GM10248 (cell line): ENCODE measurements around the gene ZDHHC14.

Source experiments
- CTCF ChIA-PET: fragments of 300-600 bp; sonication (Branson Sonifier 250); formaldehyde crosslinking; extraction: SDS; loops from one replicate; lab custom pipeline; 2021; ENCODE audit warnings: antibody characterized with exemption; lab: Yijun Ruan, JAX
- POLR2A ChIA-PET: fragments of 350-650 bp; sonication (Branson Sonifier 250); formaldehyde crosslinking; extraction: SDS; loops from one replicate; lab custom pipeline; 2020; ENCODE audit warnings: antibody characterized with exemption; lab: Yijun Ruan, JAX
- DNase-seq: peaks from one replicate; pipeline ENCODE4 v3.0.0; 2012; ENCODE audit errors: extremely low spot score
- TF ChIP-seq, protein P1 (sequence below): IDR thresholded peaks from 2 replicates; pipeline ENCODE4 v1.5.1; 2012; ENCODE audit warnings: mild to moderate bottlenecking, low read depth; ENCODE audit errors: extremely low read depth, missing control alignments, control extremely low read depth

ZDHHC14 gene

DNA sequence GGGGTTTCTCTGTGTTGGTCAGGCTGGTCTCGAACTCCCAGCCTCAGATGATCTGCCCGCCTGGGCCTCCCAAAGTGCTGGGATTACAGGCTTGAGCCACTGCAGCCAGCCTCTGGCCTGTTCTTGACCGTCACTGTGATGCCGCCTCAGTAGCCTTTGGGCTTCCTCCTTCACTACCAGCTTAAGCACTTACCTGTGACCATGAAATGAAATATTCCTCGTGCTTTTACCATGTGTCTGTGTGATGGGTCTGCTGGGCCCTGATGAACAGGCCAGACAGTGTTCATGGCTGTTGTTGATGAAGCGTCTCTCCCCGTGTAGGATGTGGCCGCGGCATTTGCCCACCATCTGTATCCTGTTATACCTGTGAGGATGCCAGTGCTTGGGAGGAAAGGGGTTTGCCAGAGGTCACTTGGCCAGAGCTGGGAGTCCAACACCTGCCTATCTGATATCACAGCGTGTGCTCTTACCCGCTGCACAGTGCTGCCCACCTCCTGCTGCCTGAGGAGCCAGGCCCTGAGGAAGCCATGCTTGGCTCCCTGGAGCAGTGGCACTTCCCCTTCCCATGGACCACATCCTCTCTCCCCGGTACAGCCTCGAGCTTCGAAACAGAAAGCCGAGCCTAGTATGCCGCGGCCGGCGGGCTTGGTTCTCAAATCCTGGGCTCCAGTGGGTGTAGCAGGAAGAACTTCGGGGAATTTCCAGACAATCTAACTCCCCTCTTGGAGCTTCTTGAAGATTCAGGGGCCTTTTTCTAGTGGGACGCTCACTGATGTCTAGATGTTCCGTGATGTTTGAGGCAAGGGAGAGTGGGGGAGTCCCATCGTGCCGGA, 167.9 kb downstream of the ZDHHC14 start:
- no peak for DNase-seq
- TF ChIP-seq, protein P1, sequence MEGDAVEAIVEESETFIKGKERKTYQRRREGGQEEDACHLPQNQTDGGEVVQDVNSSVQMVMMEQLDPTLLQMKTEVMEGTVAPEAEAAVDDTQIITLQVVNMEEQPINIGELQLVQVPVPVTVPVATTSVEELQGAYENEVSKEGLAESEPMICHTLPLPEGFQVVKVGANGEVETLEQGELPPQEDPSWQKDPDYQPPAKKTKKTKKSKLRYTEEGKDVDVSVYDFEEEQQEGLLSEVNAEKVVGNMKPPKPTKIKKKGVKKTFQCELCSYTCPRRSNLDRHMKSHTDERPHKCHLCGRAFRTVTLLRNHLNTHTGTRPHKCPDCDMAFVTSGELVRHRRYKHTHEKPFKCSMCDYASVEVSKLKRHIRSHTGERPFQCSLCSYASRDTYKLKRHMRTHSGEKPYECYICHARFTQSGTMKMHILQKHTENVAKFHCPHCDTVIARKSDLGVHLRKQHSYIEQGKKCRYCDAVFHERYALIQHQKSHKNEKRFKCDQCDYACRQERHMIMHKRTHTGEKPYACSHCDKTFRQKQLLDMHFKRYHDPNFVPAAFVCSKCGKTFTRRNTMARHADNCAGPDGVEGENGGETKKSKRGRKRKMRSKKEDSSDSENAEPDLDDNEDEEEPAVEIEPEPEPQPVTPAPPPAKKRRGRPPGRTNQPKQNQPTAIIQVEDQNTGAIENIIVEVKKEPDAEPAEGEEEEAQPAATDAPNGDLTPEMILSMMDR: no peak
- ChIA-PET POLR2A (no interaction called here), CTCF (no interaction called here)

DNA sequence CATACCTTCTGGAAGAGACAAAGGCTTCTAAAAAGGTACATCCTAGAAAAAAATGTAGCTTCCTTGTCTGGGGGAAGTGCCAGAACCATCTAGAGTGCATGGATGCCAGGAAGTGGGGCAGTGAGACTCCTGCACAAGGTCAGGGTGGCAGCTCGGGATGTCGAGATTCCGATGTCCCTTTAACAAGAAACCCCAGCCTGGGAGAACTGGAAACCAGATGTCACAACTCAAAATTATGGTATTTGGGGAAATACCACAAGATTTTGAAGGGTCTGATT, 168.4 kb downstream of the ZDHHC14 start:
- CTCF ChIA-PET: no interaction called here
- POLR2A ChIA-PET: no interaction called here
- TF ChIP-seq, protein P1: no peak
- no peak for DNase-seq

DNA sequence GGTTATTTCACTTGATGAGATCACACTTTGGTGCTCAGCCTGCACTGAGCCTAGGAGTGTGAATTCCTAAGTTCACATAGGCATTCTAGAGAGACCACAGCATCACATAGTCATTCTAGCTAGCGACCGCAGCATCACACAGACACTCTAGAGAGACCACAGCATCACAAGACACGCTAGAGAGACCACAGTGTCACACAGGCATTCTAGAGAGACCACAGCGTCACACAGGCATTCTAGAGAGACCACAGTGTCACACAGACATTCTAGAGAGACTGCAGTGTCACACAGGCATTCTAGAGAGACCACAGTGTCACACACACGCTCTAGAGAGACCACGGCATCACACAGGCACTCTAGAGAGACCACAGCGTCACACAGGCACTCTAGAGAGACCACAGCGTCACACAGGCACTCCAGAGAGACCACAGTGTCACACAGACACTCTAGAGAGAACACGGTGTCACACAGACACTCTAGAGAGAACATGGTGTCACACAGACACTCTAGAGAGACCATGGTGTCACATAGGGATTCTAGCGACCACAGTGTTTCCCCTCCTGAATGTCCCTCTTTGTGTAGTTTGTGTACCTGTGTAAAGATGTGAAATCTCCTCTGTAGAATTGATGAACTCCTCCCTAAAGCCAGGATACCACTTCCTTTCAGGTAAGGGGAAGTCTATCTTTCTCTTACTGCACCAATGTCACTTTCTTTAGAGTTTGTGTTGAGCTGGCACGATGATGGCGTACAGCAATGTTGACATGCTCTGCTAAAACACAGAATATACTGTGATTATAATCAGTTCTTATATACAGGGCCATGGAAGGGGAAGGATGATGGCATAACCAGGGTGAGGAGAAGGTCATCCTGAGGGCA, 169.4 kb downstream of the ZDHHC14 start:
- TF ChIP-seq, protein P1: no peak
- CTCF ChIA-PET: interaction anchor here (1.5 kb wide), 1 partner anchor 7 kb away, joined by 3 read pairs; no protein-coding TSS in a partner anchor
- POLR2A ChIA-PET: no interaction called here
- no peak for DNase-seq

DNA sequence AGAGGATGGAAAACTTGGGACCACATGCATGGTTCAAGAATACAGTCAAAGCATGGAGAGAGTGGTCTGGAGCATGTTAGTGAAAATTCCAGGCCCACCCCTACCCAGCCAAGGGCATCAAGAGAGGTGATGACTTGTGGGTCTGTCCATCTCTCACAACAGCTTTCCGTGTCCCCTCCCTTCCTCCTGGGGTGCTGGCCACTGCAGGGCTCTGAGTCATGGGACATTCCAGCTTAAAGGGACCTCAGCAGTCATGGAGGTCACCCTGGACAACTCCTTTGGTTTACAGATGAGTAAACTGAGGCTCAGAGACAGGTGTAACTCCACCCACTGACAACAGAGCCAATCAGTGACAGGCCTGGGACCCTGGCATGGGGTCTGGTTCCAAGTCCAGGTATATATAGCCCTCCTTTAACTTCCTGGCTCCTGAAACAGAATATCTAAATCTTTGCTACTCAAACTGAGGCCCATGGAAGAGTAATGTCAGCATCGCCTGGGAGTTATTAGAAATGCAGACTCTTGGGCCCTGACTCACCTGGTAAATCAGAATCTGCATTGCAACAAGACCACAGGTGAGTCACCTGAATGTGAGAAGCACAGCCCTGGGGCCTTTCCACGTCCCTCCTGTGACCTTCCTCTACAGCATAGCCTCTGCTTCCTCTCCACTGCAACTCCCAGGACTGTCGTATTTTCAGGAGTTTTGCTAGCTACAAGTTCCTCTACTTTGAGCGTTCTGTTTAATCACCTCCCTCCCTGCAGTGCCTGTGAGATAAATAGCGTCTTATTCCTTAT, 170.2 kb downstream of the ZDHHC14 start:
- CTCF ChIA-PET: interaction anchor here (1.5 kb wide), 2 partner anchors 8 to 12 kb away, joined by 3 read pairs; no protein-coding TSS in a partner anchor
- TF ChIP-seq, protein P1: no peak
- DNase-seq: no peak
- POLR2A ChIA-PET: no interaction called here

DNA sequence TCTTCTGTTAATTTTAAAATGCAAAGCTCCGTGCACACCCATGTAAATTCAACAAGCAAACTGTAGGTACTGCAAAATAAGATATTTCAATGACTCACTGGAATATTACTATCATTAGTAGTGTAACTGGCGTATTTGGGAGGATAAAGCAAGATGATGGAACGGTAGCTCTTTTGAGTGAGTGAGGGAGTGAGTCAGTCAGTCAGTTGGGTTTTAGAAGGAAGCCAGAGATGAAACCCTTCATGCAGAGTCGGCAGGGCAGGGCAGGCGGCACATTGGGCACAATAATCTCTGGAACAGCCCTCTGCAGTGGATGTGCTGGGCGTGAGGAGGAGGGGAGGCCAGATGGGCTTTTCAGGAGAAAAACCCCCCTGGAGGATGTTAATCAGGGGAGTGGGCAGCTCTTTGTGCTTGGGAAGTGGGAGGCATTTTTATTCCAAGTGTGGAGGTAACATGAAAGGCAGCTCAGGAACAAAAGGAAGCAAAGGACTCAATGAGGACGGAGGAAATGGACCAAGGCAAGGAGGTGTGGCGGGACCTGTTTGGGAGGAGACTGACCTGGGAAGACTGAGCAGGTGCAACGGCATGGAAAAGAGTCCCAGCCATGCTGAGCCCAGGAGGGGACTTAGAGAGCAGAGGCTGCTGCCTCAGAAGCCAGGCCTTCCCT, 171.2 kb downstream of the ZDHHC14 start:
- ChIA-PET POLR2A (no interaction called here), CTCF (interaction anchor here (1.5 kb wide), 2 partner anchors 9 to 11 kb away, joined by 3 read pairs; no protein-coding TSS in a partner anchor)
- DNase-seq: no peak
- TF ChIP-seq, protein P1: no peak
